ENCODE measurements around the gene RALGAPB.

DNA sequence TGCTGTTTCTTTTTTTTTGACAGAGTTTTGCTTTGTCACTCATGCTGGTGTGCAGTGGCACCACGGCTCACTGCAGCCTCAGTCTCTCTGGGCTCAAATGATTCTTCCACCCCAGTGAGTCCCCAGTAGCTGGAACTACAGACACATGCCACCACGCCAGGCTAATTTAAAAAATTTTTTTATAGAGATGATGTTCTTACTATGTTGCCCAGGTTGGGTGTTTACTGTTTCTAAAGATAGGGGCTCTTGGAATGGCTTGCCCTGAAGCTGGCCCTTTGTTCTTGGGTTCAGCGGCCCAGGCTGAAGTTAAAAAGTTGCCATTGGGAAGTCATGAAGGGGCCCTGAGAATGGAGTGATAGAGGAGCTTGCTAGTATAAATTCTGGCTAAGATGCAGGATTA, 16.5 kb downstream of the RALGAPB start:
- TF ChIP-seq, protein P1, sequence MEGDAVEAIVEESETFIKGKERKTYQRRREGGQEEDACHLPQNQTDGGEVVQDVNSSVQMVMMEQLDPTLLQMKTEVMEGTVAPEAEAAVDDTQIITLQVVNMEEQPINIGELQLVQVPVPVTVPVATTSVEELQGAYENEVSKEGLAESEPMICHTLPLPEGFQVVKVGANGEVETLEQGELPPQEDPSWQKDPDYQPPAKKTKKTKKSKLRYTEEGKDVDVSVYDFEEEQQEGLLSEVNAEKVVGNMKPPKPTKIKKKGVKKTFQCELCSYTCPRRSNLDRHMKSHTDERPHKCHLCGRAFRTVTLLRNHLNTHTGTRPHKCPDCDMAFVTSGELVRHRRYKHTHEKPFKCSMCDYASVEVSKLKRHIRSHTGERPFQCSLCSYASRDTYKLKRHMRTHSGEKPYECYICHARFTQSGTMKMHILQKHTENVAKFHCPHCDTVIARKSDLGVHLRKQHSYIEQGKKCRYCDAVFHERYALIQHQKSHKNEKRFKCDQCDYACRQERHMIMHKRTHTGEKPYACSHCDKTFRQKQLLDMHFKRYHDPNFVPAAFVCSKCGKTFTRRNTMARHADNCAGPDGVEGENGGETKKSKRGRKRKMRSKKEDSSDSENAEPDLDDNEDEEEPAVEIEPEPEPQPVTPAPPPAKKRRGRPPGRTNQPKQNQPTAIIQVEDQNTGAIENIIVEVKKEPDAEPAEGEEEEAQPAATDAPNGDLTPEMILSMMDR (conservative IDR thresholded peaks at IDR 0.05; ENCODE audit: low read length) = no peak
- TF ChIP-seq EZH2phosphoT487 (IDR thresholded peaks at IDR 0.05; ENCODE audit: borderline replicate concordance, low read depth, low read length) = no peak
